H1 (cell line): ENCODE results near the gene PHF13. TPM values are rescaled to one million over a fixed set of nuclear protein-coding genes. Genes with fewer than 3 reads are reported as not detected.

Experiments used
- ASH2L ChIP-seq: fragments of 200-600, 300-600 bp; sonication (generic); IDR thresholded peaks from one replicate; pipeline ENCODE4 v1.7.1; 2017; ENCODE audit warnings: low read length
- ATF2 ChIP-seq: IDR thresholded peaks from 2 replicates; pipeline ENCODE4 v1.6.1; 2012; ENCODE audit warnings: low read length, inconsistent platforms
- CREB1 ChIP-seq: IDR thresholded peaks from 2 replicates; pipeline ENCODE4 v1.6.1; 2012; ENCODE audit warnings: inconsistent platforms
- CTBP2 ChIP-seq: IDR thresholded peaks from 2 replicates; pipeline ENCODE4 v1.7.0; 2011; ENCODE audit warnings: borderline replicate concordance, mild to moderate bottlenecking, moderate library complexity, mixed read lengths, low read length; ENCODE audit not compliant: insufficient read depth, insufficient read length
- EP300 ChIP-seq, 2 experiments: IDR thresholded peaks; 1 replicate in 1 of 2; 2 replicates in 1 of 2; pipeline ENCODE4 v1.6.1; 2011 to 2012; ENCODE audit warnings: low read depth in 2 of 2, low read length in 2 of 2, mild to moderate bottlenecking in 2 of 2, borderline replicate concordance in 1 of 2, inconsistent platforms in 1 of 2, moderate library complexity in 1 of 2
- FOSL1 ChIP-seq: IDR thresholded peaks from 2 replicates; pipeline ENCODE4 v1.6.1; 2011; ENCODE audit warnings: mild to moderate bottlenecking, low read depth, low read length, moderate library complexity; ENCODE audit not compliant: insufficient read depth
- HDAC2 ChIP-seq, 2 experiments: fragments of 300-600 bp in 1 of 2; sonication (generic) in 1 of 2; IDR thresholded peaks; 2 replicates each; pipeline ENCODE4 v1.6.1; 2011 to 2012; ENCODE audit warnings: low read depth in 2 of 2, low read length in 2 of 2, mild to moderate bottlenecking in 2 of 2, moderate library complexity in 2 of 2, borderline replicate concordance in 1 of 2, inconsistent platforms in 1 of 2
- KDM5A ChIP-seq: fragments of 200-600 bp; IDR thresholded peaks from 2 replicates; pipeline ENCODE4 v1.7.1; 2012; ENCODE audit warnings: mild to moderate bottlenecking, low read length, inconsistent platforms, mixed read lengths
- PHF8 ChIP-seq: fragments of 200-600 bp; sonication (generic); conservative IDR thresholded peaks from 2 replicates; pipeline ENCODE4 v1.7.1; 2012; ENCODE audit warnings: low read depth, mild to moderate bottlenecking, inconsistent platforms, low read length, moderate library complexity
- POLR2A ChIP-seq, 2 experiments: IDR thresholded peaks; 1 replicate in 1 of 2; 2 replicates in 1 of 2; pipeline ENCODE4 v1.6.1; 2011; ENCODE audit warnings: low read depth in 2 of 2, low read length in 2 of 2, mild to moderate bottlenecking in 2 of 2; ENCODE audit errors: control extremely low read depth in 1 of 2
- RBBP5 ChIP-seq: IDR thresholded peaks from 2 replicates; pipeline ENCODE4 v1.7.1; 2012; ENCODE audit warnings: low read depth, mild to moderate bottlenecking, inconsistent platforms, low read length, moderate library complexity, borderline replicate concordance
- TBP ChIP-seq: IDR thresholded peaks from 2 replicates; pipeline ENCODE4 v1.6.1; 2011; ENCODE audit warnings: low read depth, low read length, improper control_type of control experiment
- TCF12 ChIP-seq: IDR thresholded peaks from 2 replicates; pipeline ENCODE4 v1.6.1; 2011; ENCODE audit warnings: low read depth, mild to moderate bottlenecking, low read length
- TEAD4 ChIP-seq: IDR thresholded peaks from 2 replicates; pipeline ENCODE4 v1.6.1; 2012; ENCODE audit warnings: low read depth, low read length, inconsistent platforms, mixed read lengths
- polyA plus RNA-seq, 7 experiments: library from polyadenylated mRNA; depleted of rRNA in 3 of 7; stranded (reverse) in 5 of 7; unstranded in 2 of 7; fragments of >200 nt in 5 of 7; fragments of 200-250 nt in 2 of 7; gene quantifications; 1 replicate in 5 of 7; 2 replicates in 1 of 7; 4 replicates in 1 of 7; pipeline versions ENCODE4 v1.2.1 to v1.2.3, GENCODE V29; 2011 to 2013; ENCODE audit warnings: missing spikeins in 2 of 7, mixed read lengths in 2 of 7
- total RNA-seq: library from RNA; stranded (reverse); fragmentation: NEBNext Ultra II Directional; extraction: Animal tissue kit (Norgen Biotek cat#: 25700); gene quantifications from 2 replicates; pipeline ENCODE4 v1.2.1, GENCODE V29; 2021

PHF13 gene
- total and polyA plus RNA-seq, 2 of the 8 experiments (the other 6 are each of a cell fraction or from before 2014, with no cell fraction given), result 11.7 to 39.6 TPM

DNA sequence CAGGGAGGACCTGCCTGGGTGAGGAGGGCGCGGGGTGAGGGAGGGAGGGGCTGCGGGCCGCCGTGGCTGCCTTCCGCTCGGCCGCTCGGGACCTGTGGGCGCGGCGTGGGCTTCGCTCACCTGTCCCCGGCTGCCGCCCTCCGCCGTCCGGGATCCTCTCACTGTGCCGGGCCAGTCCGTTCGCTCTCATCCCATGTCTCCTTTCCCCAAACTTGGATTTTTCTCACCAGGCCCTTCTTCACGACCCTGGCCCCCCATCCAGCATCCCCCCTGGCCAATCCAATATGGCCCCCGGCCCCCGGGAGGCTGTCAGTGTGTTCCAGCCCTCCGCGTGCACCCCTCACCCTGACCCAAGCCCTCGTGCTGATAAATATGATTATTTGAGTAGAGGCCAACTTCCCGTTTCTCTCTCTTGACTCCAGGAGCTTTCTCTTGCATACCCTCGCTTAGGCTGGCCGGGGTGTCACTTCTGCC, 33.4 kb upstream of the PHF13 start (continued):
- TF ChIP-seq KDM5A (no peak), FOSL1 (no peak), ATF2 (no peak), HDAC2 (IDR thresholded peaks at IDR 0.05; ENCODE audit: borderline replicate concordance in 1 of 2, low read depth in 2 of 2, low read length in 2 of 2) (peak in 1 of 2 experiments; percentile 70; a peak in 1 of 4 replicates), TEAD4 (no peak), CREB1 (no peak), PHF8 (peak; percentile 88), EP300 (IDR thresholded peaks at IDR 0.05; ENCODE audit: borderline replicate concordance in 1 of 2, low read depth in 2 of 2, low read length in 2 of 2) (no peak), POLR2A (IDR thresholded peaks at IDR 0.05; ENCODE audit: control extremely low read depth in 1 of 2, low read depth in 2 of 2, low read length in 2 of 2) (peak in 1 of 2 experiments; percentile 51; a peak in 1 of 3 replicates), CTBP2 (no peak), TBP (no peak), ASH2L (no peak), TCF12 (no peak), RBBP5 (0 out of 2 replicates have a peak, but pooled peaks have one; percentile 49)
